Measurements from ENCODE around the gene SRD5A2.

Gene SRD5A2

GRCh38 chr2:31555967-31556706 lies 24.6 kb downstream of the SRD5A2 start:
- no peak for TF ChIP-seq CTCF (IDR thresholded peaks at IDR 0.05)

DNA sequence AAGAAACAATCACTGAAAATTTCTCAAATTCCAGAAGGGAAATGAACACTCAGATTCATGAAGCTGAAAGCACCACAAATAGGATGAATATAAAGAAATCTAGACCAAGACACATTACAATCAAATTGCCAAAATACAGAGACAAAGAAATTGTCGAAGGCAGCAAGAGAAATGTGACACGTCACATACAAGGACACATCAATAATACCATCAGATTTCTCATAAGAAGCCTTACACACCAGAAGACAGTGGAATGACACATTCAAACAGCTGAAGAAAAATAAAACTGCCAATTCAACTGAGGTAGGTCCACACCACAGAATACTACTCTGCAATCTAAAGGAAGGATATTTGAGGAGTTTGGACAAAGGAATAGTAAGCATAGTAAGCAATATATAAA lies 27.4 kb downstream of the SRD5A2 start:
- TF ChIP-seq CTCF (IDR thresholded peaks at IDR 0.05) = no peak

- no peak for TF ChIP-seq CTCF (IDR thresholded peaks at IDR 0.05)
Observed at GRCh38 chr2:31547485-31547884, 33.3 kb downstream of the SRD5A2 start.

DNA sequence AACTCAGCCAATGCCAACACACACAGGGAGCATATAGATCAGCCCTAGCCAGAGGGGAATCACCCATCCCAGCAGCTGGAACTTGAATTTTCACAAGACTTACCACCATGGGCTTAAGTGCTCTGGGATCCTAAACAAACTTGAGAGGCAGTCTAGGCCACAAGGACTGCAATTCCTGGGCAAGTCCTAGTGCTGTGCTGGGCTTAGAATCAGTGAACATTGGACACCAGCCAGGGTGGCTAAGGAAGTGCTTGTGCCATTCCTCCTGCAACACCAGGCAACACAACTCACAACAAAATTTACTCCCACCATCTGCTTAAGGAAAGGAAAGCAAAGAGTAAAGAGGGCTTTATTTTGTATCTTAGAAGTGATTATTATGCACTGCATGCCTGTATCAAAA lies 38.9 kb downstream of the SRD5A2 start:
- TF ChIP-seq CTCF (IDR thresholded peaks at IDR 0.05) = no peak

DNA sequence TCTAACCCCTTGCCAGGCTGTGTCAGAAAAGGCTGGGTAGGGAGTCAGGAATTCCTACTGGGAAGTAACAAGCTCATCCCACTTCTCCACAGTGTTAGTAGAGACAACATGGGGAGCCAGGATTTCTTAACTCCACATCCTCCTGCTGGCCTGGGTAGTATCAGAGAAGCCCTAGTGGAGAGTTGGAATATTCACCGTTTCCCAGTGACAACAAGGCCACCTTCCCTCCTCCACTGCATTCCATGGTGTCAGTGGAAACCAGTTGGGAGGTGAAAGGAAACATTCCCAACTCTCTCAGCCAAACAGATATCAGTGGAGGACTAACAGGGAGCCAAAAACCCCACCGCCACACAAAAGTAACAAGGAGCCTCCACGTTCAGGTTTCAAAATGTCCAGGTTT lies 41.2 kb downstream of the SRD5A2 start:
- no peak for TF ChIP-seq CTCF (IDR thresholded peaks at IDR 0.05)

DNA sequence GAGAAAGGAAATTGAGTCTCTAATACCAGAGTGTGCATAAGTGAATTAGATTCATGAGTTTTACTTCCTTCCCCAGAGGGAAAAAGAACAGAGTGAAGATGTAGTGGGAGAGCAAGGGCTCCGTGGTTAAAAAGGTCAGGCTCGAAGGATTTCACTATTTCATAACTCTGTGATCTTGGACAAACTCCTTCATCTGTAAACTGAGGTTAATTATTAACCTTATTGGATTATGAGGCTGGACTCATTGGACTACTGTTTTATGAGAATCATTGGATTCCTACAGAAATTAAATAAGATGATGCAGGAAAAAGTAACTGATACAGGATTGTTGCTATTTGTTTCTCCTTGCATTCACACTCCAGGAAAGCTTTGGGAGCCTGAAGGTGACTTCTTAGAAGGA lies 45.0 kb downstream of the SRD5A2 start:
- TF ChIP-seq CTCF (IDR thresholded peaks at IDR 0.05) = no peak

DNA sequence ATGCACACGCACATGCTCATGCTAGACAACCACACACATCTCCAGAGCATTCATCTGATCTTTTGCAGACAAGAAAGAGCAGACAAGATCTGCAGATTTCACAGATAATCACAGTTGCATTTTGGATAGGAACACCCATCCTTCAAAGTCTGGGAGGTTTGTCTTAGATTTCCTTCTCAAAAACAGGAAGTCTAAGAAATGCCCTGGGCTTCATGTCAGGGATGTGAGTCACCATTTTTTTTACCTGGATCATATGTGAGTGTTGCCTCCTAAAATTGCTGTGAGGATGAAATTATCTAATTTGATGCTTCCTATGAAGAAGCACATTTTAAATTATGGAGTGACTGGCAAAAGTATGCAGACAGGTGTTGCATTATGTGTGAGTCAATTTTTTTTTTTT lies 46.1 kb downstream of the SRD5A2 start:
- no peak for TF ChIP-seq CTCF (IDR thresholded peaks at IDR 0.05)

DNA sequence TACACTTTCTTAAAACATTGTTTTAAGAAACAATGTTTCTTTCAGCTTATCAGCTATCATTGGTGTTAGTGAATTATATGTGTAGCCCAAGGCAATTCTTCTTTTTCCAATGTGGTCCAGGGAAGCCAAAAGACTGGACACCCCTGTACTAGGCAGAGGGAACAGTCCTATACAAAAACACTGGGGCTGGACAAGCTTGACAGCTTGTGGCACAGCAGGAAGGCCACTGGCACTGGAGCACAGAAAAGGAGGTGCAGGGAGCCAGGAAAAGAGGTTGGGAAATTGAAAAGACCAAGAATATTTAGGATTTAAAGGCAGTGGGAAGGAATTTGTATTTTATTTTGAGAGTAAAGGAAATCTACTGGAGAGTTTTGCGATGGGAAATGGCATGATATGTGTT lies 47.7 kb downstream of the SRD5A2 start:
- TF ChIP-seq CTCF (IDR thresholded peaks at IDR 0.05) = no peak
